H9 (cell line): ENCODE results near the gene TCF4. TPM values are rescaled to one million over a fixed set of nuclear protein-coding genes. Genes with fewer than 3 reads are reported as not detected.

ENCODE experiments used
- DNase-seq: peaks from one replicate; pipeline ENCODE4 v3.0.0-alpha.2; 2017
- H2AFZ ChIP-seq: one replicate; pipeline ENCODE4 v1.6.1; 2013; ENCODE audit warnings: mild to moderate bottlenecking, low read length, control low read depth, moderate library complexity
- H2AK5ac ChIP-seq: 2 replicates; pipeline ENCODE4 v1.6.1; 2013; ENCODE audit warnings: low read length, control low read depth, mixed read lengths; ENCODE audit not compliant: insufficient read length
- H2BK120ac ChIP-seq: one replicate; pipeline ENCODE4 v1.6.1; 2013; ENCODE audit warnings: low read depth, mild to moderate bottlenecking, low read length, control low read depth, inconsistent platforms; ENCODE audit not compliant: poor library complexity, severe bottlenecking
- H2BK12ac ChIP-seq: 2 replicates; pipeline ENCODE4 v1.6.1; 2013; ENCODE audit warnings: low read length, control low read depth, mixed read lengths, low read depth; ENCODE audit not compliant: insufficient read length
- H2BK15ac ChIP-seq: 2 replicates; pipeline ENCODE4 v1.6.1; 2013; ENCODE audit warnings: low read depth, low read length, control low read depth
- H2BK20ac ChIP-seq: one replicate; pipeline ENCODE4 v1.6.1; 2013; ENCODE audit warnings: low read depth, mild to moderate bottlenecking, low read length, control low read depth, inconsistent platforms; ENCODE audit not compliant: poor library complexity, severe bottlenecking
- H2BK5ac ChIP-seq: 2 replicates; pipeline ENCODE4 v1.6.1; 2013; ENCODE audit warnings: low read length, control low read depth, mixed read lengths; ENCODE audit not compliant: insufficient read length
- H3K14ac ChIP-seq: 2 replicates; pipeline ENCODE4 v1.6.1; 2013; ENCODE audit warnings: low read length, control low read depth; ENCODE audit not compliant: insufficient read depth
- H3K18ac ChIP-seq: 2 replicates; pipeline ENCODE4 v1.6.1; 2013; ENCODE audit warnings: low read depth, mild to moderate bottlenecking, mixed read lengths, low read length, control low read depth; ENCODE audit not compliant: insufficient read length
- H3K23ac ChIP-seq: 2 replicates; pipeline ENCODE4 v1.6.1; 2013; ENCODE audit warnings: low read length, control low read depth, mixed read lengths, low read depth; ENCODE audit not compliant: insufficient read length
- H3K23me2 ChIP-seq: 2 replicates; pipeline ENCODE4 v1.6.1; 2013; ENCODE audit warnings: low read depth, mild to moderate bottlenecking, mixed read lengths, low read length, control low read depth; ENCODE audit not compliant: insufficient read length, poor library complexity, severe bottlenecking
- H3K27ac ChIP-seq: 2 replicates; pipeline ENCODE4 v1.5.1; 2013; ENCODE audit warnings: low read length, control low read depth, mixed read lengths, low read depth; ENCODE audit not compliant: insufficient read length
- H3K27me3 ChIP-seq: 2 replicates; pipeline ENCODE4 v1.6.1; 2013; ENCODE audit warnings: low read length, control low read depth, inconsistent platforms; ENCODE audit not compliant: insufficient read depth
- H3K4ac ChIP-seq: 2 replicates; pipeline ENCODE4 v1.6.1; 2013; ENCODE audit warnings: low read depth, mild to moderate bottlenecking, control low read depth, inconsistent platforms, low read length, moderate library complexity
- H3K4me1 ChIP-seq: 2 replicates; pipeline ENCODE4 v1.6.1; 2013; ENCODE audit warnings: low read length, control low read depth, inconsistent platforms; ENCODE audit not compliant: insufficient read depth
- H3K4me2 ChIP-seq: 2 replicates; pipeline ENCODE4 v1.6.1; 2013; ENCODE audit warnings: low read length, control low read depth, mixed read lengths; ENCODE audit not compliant: insufficient read length, insufficient read depth
- H3K56ac ChIP-seq: 2 replicates; pipeline ENCODE4 v1.6.1; 2013; ENCODE audit warnings: low read depth, mild to moderate bottlenecking, mixed read lengths, low read length, control low read depth; ENCODE audit not compliant: insufficient read length
- H3K79me1 ChIP-seq: 2 replicates; pipeline ENCODE4 v1.6.1; 2013; ENCODE audit warnings: low read depth, mild to moderate bottlenecking, moderate library complexity, low read length, control low read depth, inconsistent platforms; ENCODE audit not compliant: insufficient read depth, poor library complexity, severe bottlenecking
- H3K79me2 ChIP-seq: 2 replicates; pipeline ENCODE4 v1.6.1; 2013; ENCODE audit warnings: low read length, control low read depth, inconsistent platforms; ENCODE audit not compliant: insufficient read depth
- H3K9ac ChIP-seq: 2 replicates; pipeline ENCODE4 v1.6.1; 2013; ENCODE audit warnings: low read length, control low read depth, mixed read lengths; ENCODE audit not compliant: insufficient read length; ENCODE audit errors: extremely low read depth
- H3K9me3 ChIP-seq: one replicate; pipeline ENCODE4 v1.6.1; 2013; ENCODE audit warnings: low read depth, low read length, inconsistent platforms; ENCODE audit not compliant: control insufficient read depth
- H3T11ph ChIP-seq: one replicate; pipeline ENCODE4 v1.6.1; 2013; ENCODE audit warnings: mild to moderate bottlenecking, low read length, control low read depth, inconsistent platforms
- H4K20me1 ChIP-seq: one replicate; pipeline ENCODE4 v1.6.1; 2013; ENCODE audit not compliant: control insufficient read depth, insufficient read length, insufficient read depth
- H4K5ac ChIP-seq: 2 replicates; pipeline ENCODE4 v1.6.1; 2013; ENCODE audit warnings: low read depth, mild to moderate bottlenecking, mixed read lengths, low read length, control low read depth; ENCODE audit not compliant: insufficient read length
- H4K8ac ChIP-seq: replicated peaks from 2 replicates; pipeline ENCODE4 v1.6.1; 2013; ENCODE audit warnings: low read length, control low read depth, mixed read lengths, low read depth; ENCODE audit not compliant: insufficient read length
- H4K91ac ChIP-seq: 2 replicates; pipeline ENCODE4 v1.6.1; 2013; ENCODE audit warnings: low read depth, mild to moderate bottlenecking, moderate library complexity, mixed read lengths, low read length, control low read depth; ENCODE audit not compliant: insufficient read length
- H3K27ac Mint-ChIP-seq, 3 experiments: 2 replicates in 2 of 3; 3 replicates in 1 of 3; pipeline ENCODE4 v1.8.0; 2020 to 2021; ENCODE audit warnings: mixed read lengths in 3 of 3, mild to moderate bottlenecking in 1 of 3, moderate library complexity in 1 of 3
- H3K27me3 Mint-ChIP-seq: 2 replicates; pipeline ENCODE4 v1.8.0; 2021; ENCODE audit warnings: low read depth, mild to moderate bottlenecking, moderate library complexity, mixed read lengths
- H3K36me3 Mint-ChIP-seq, 3 experiments: 2 replicates in 2 of 3; 3 replicates in 1 of 3; pipeline ENCODE4 v1.8.0; 2020 to 2021; ENCODE audit warnings: low read depth in 3 of 3, mixed read lengths in 3 of 3; ENCODE audit not compliant: insufficient read depth in 1 of 3
- H3K4me1 Mint-ChIP-seq, 2 experiments: 2 replicates each; pipeline ENCODE4 v1.8.0; 2020; ENCODE audit warnings: mixed read lengths in 2 of 2
- H3K4me3 Mint-ChIP-seq, 2 experiments: 2 replicates in 1 of 2; 3 replicates in 1 of 2; pipeline ENCODE4 v1.8.0; 2020 to 2021; ENCODE audit warnings: mild to moderate bottlenecking in 2 of 2, mixed read lengths in 2 of 2, moderate library complexity in 1 of 2
- H3K9me3 Mint-ChIP-seq, 2 experiments: 2 replicates in 1 of 2; 3 replicates in 1 of 2; pipeline ENCODE4 v1.8.0; 2020; ENCODE audit warnings: mild to moderate bottlenecking in 2 of 2, mixed read lengths in 2 of 2, moderate library complexity in 1 of 2
- WGBS: extraction: QIAGEN DNeasy Blood & Tissue Kit; methylation state at CpG from one replicate; pipeline ENCODE4 v1.1.7; 2013; ENCODE audit warnings: missing lambda C conversion rate, low lambda C conversion rate, mixed read lengths; ENCODE audit not compliant: insufficient read length; ENCODE audit errors: extremely low coverage; 5-methylcytosine and 5-hydroxymethylcytosine counted together
- total RNA-seq: library from RNA; stranded (reverse); gene quantifications from 2 replicates; pipeline ENCODE4 v1.2.1, GENCODE V29; 2021
- TF ChIP-seq, protein P1 (sequence below): fragments of 200-600 bp; sonication (generic); conservative IDR thresholded peaks from 3 replicates; pipeline ENCODE4 v1.8.0; 2021; ENCODE audit warnings: antibody characterized with exemption, mild to moderate bottlenecking

Gene TCF4
- total RNA-seq, 1 experiment from 2014 or later = 99.4 TPM

DNA sequence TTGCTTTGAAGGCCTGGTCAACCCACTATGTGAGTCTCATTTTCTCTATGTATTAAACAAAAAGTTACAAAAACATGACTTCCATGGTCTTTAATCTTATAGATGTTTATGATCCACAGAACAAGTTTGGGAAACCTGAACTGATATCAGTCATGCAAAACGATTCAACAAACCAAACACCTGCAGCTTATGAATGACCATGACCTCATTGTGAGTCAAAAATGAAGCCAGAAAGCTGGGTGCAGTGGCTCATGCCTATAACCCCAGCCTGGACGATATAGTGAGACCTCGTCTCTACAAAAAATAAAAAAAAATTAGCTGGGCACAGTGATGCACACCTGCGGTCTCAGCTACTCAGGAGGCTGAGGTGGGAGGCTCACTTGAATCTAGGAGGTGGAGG, 358.3 kb downstream of the TCF4 start:
- Histone ChIP-seq H2AFZ (no peak overlapping the region), H2BK5ac (no peak overlapping the region), H3K4me1 (no peaks in the 10 kb centered on the region), H2AK5ac (no peak overlapping the region), H2BK20ac (no peak overlapping the region), H3K23ac (no peak overlapping the region), H2BK12ac (no peak overlapping the region), H3K4ac (no peak overlapping the region), H3K9ac (no peak overlapping the region), H4K91ac (no peak overlapping the region), H3K79me1 (no peaks in the 10 kb centered on the region), H4K8ac (no peak overlapping the region), H3K27me3 (no peaks in the 10 kb centered on the region), H3K79me2 (no peaks in the 10 kb centered on the region), H3K56ac (no peak overlapping the region), H3K4me2 (no peak overlapping the region), H3K18ac (no peak overlapping the region), H4K5ac (no peak overlapping the region), H3K27ac (no peak overlapping the region), H3K14ac (no peak overlapping the region), H3T11ph (no peak overlapping the region), H3K9me3 (no peaks in the 10 kb centered on the region), H2BK120ac (no peak overlapping the region), H2BK15ac (no peak overlapping the region), H4K20me1 (no peaks in the 10 kb centered on the region), H3K23me2 (no peaks in the 10 kb centered on the region)
- Mint-ChIP-seq H3K36me3 (peaks cover 31 to 77% (median 77%) of the 10 kb centered on the region in 3 experiments; a peak in 6 of 7 replicates), H3K4me1 (peaks cover 12 to 17% of the 10 kb centered on the region in 2 experiments), H3K27me3 (no peaks in the 10 kb centered on the region), H3K9me3 (no peaks in the 10 kb centered on the region), H3K4me3 (no peak overlapping the region), H3K27ac (no peak overlapping the region)
- DNase-seq = no peak
- TF ChIP-seq, protein P1, sequence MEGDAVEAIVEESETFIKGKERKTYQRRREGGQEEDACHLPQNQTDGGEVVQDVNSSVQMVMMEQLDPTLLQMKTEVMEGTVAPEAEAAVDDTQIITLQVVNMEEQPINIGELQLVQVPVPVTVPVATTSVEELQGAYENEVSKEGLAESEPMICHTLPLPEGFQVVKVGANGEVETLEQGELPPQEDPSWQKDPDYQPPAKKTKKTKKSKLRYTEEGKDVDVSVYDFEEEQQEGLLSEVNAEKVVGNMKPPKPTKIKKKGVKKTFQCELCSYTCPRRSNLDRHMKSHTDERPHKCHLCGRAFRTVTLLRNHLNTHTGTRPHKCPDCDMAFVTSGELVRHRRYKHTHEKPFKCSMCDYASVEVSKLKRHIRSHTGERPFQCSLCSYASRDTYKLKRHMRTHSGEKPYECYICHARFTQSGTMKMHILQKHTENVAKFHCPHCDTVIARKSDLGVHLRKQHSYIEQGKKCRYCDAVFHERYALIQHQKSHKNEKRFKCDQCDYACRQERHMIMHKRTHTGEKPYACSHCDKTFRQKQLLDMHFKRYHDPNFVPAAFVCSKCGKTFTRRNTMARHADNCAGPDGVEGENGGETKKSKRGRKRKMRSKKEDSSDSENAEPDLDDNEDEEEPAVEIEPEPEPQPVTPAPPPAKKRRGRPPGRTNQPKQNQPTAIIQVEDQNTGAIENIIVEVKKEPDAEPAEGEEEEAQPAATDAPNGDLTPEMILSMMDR = no peak
- WGBS = no CpG with 5 or more reads among the region's 4 CpGs
